ENCODE measurements around the gene XRCC3. TPM values are rescaled to one million over a fixed set of nuclear protein-coding genes. Genes with fewer than 3 reads are reported as not detected.

XRCC3 gene
- total RNA-seq, 4 donors from 2014 or later = 7.8 to 47.6 (median 23.8) TPM

DNA sequence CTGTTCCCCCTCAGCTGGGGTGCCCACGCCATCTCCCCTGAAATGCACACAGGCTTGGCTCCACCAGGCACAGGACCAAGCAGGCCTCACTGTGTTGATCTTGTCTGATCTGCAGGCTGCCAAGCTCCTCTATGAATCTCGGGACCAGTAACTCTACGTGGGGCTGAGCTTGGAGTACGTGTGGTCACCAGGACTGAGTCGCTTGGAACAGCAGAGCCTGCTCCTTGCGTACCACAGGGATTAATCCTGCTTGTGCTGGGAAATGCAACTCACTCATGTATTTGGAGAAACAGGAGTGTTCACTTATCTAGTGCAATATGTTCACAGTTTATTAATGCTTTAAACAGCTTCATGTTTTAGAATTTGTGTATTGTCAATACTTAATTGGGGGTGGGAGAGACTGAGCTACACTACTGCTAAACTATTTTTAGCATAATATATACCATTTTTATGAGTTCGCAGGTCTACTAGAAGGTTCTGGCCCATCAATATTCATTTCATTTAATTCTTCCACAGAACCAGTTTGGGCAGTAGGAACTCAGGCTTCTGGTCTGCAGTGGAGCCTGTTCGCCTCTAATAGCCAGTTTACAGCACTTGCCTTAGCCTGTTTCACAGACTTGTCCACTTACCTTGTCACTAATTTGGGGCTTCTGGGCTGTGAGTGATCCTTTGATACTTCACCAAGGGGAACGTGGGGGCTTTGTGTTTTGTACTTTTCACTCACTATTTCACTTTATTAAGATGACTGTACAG, 17.8 kb upstream of the XRCC3 start:
- no peak overlapping the region for H3K4me3 ChIP-seq
- peaks cover 0 to 12% (median 4%) of the 10 kb centered on the region in 4 donors for H3K4me1 ChIP-seq
- intact Hi-C loops (cut with DNase I; ENCODE audit: low total_unique reads) = no loop called here
- in situ Hi-C loops (cut with MboI; ENCODE audit: low pct_ligation_motif_present in 1 of 4, low pct_unique_long_range_greater_than_20kb in 1 of 4, low sequenced_read_pairs in 3 of 4) = no loop called here
- TF ChIP-seq POLR2A (IDR thresholded peaks at IDR 0.05) (no peak), CTCF (IDR thresholded peaks at IDR 0.05) (no peak), EP300 (IDR thresholded peaks at IDR 0.05; ENCODE audit: low read depth) (no peak), POLR2AphosphoS5 (IDR thresholded peaks at IDR 0.05) (no peak)
- peaks cover 0 to 35% (median 6%) of the 10 kb centered on the region in 4 donors for H3K36me3 ChIP-seq
- no peaks in the 10 kb centered on the region for H3K27me3 ChIP-seq
- WGBS, 2 donors (ENCODE audit: low coverage in 1 of 2) = 86 to 87% methylated on average over 4 to 9 of the region's 9 CpGs
- no peak for DNase-seq
- no peak overlapping the region for H3K27ac ChIP-seq
- H3K9me3 ChIP-seq = no peaks in the 10 kb centered on the region

- DNase-seq = no peak
- no peak overlapping the region for H3K4me3 ChIP-seq
- H3K4me1 ChIP-seq = peaks cover 0 to 21% (median 9%) of the 10 kb centered on the region in 4 donors
- H3K27me3 ChIP-seq = no peaks in the 10 kb centered on the region
- no peak overlapping the region for H3K27ac ChIP-seq
- H3K36me3 ChIP-seq = peaks cover 0 to 32% (median 6%) of the 10 kb centered on the region in 4 donors
- WGBS, 2 donors (ENCODE audit: low coverage in 1 of 2) = 88% methylated on average over 23 of the region's 24 CpGs; no CpG with 5 or more reads in 1 of the 2 donors
- in situ Hi-C loops (cut with MboI; ENCODE audit: low pct_ligation_motif_present in 1 of 4, low pct_unique_long_range_greater_than_20kb in 1 of 4, low sequenced_read_pairs in 3 of 4) (no loop called here), intact Hi-C loops (cut with DNase I; ENCODE audit: low total_unique reads) (no loop called here)
- no peak for TF ChIP-seq POLR2A (IDR thresholded peaks at IDR 0.05)
- TF ChIP-seq POLR2AphosphoS5 (IDR thresholded peaks at IDR 0.05) = no peak
- no peak for TF ChIP-seq EP300 (IDR thresholded peaks at IDR 0.05; ENCODE audit: low read depth)
- TF ChIP-seq CTCF (IDR thresholded peaks at IDR 0.05) = no peak
- H3K9me3 ChIP-seq = no peaks in the 10 kb centered on the region
Measured at GRCh38 chr14:103731916-103732867, 16.9 kb upstream of the XRCC3 start.

- no peak for DNase-seq
- H3K4me1 ChIP-seq = peaks cover 0 to 20% (median 9%) of the 10 kb centered on the region in 4 donors
- 92% methylated on average over 15 of the region's 15 CpGs; no CpG with 5 or more reads in 1 of the 2 donors for WGBS, 2 donors (ENCODE audit: low coverage in 1 of 2)
- H3K4me3 ChIP-seq = no peak overlapping the region
- in situ Hi-C loops (cut with MboI; ENCODE audit: low pct_ligation_motif_present in 1 of 4, low pct_unique_long_range_greater_than_20kb in 1 of 4, low sequenced_read_pairs in 3 of 4) = no loop called here
- no peak overlapping the region for H3K27ac ChIP-seq
- intact Hi-C loops (cut with DNase I; ENCODE audit: low total_unique reads) = no loop called here
- no peaks in the 10 kb centered on the region for H3K27me3 ChIP-seq
- peaks cover 0 to 32% (median 6%) of the 10 kb centered on the region in 4 donors for H3K36me3 ChIP-seq
- no peaks in the 10 kb centered on the region for H3K9me3 ChIP-seq
- TF ChIP-seq POLR2A (IDR thresholded peaks at IDR 0.05) (no peak), CTCF (IDR thresholded peaks at IDR 0.05) (no peak), POLR2AphosphoS5 (IDR thresholded peaks at IDR 0.05) (no peak), EP300 (IDR thresholded peaks at IDR 0.05; ENCODE audit: low read depth) (no peak)
Measured at GRCh38 chr14:103731481-103731880, 16.2 kb upstream of the XRCC3 start.

- no peak for DNase-seq
- WGBS, 2 donors (ENCODE audit: low coverage in 1 of 2) = 95% methylated on average over 15 of the region's 15 CpGs; no CpG with 5 or more reads in 1 of the 2 donors
- intact Hi-C loops (cut with DNase I; ENCODE audit: low total_unique reads) (no loop called here), in situ Hi-C loops (cut with MboI; ENCODE audit: low pct_ligation_motif_present in 1 of 4, low pct_unique_long_range_greater_than_20kb in 1 of 4, low sequenced_read_pairs in 3 of 4) (no loop called here)
- no peak overlapping the region for H3K4me3 ChIP-seq
- peaks cover 0 to 13% (median 6%) of the 10 kb centered on the region in 4 donors for H3K4me1 ChIP-seq
- H3K27me3 ChIP-seq = no peaks in the 10 kb centered on the region
- H3K9me3 ChIP-seq = no peaks in the 10 kb centered on the region
- H3K36me3 ChIP-seq = peaks cover 0 to 32% (median 10%) of the 10 kb centered on the region in 4 donors
- H3K27ac ChIP-seq = no peak overlapping the region
- no peak for TF ChIP-seq POLR2AphosphoS5 (IDR thresholded peaks at IDR 0.05)
- no peak for TF ChIP-seq POLR2A (IDR thresholded peaks at IDR 0.05)
- no peak for TF ChIP-seq EP300 (IDR thresholded peaks at IDR 0.05; ENCODE audit: low read depth)
- no peak for TF ChIP-seq CTCF (IDR thresholded peaks at IDR 0.05)
Measured at GRCh38 chr14:103730490-103731035, 15.3 kb upstream of the XRCC3 start.

All from transverse colon (tissue), 4 donors.